ENCODE results near the gene FAM89A. TPM values are rescaled to one million over a fixed set of nuclear protein-coding genes. Genes with fewer than 3 reads are reported as not detected.
"Not testable (repeated sequence)": the region's sequence is repeated elsewhere in the genome, so short reads cannot be mapped to it uniquely, and the experiment has no call there.

FAM89A gene
- total and polyA plus RNA-seq, 2 of the 8 experiments (the other 6 are each of a cell fraction or from before 2014, with no cell fraction given) = 2.1 to 2.2 TPM

DNA sequence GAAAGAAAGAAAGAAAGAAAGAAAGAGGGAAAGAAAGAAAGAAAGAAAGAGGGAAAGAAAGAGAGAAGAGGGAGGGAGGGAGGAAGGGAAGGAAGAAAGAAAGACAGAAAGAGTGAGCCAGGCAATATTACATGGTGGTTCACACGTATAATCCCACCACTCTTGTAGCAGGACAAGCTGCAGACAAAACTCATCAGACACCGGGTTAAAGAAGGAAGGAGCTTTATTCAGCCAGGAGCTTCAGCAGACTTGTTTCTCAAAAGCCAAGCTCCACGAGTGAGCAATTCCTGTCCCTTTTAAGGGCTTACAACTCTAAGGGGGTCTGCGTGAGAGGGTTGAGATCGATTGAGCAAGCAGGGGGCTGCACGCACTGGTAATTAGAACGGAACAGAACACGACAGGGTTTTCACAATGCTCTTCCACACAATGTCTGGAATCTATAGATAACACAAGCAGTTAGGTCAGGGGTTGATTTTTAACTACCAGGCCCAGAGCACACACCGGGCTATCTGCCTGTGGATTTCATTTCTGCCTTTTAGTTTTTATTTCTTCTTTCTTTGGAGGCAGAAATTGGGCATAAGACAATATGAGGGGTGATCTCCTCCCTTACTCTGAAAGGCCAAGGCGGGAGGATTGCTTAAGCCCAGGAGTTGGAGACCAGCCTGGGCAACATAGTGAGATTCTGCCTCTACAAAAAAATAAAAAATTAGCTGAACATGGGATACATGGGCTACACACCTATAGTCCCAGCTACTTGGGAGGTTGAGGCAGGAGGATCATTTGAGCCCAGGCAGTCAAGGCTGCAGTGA lies 6.1 kb upstream of the FAM89A start:
- 79% methylated on average over 10 of the region's 10 CpGs; no CpG with 5 or more reads in 1 of the 2 experiments for WGBS, 2 experiments (ENCODE audit: extremely low coverage in 1 of 2, insufficient coverage in 1 of 2, insufficient read length in 1 of 2, insufficient replicate concordance in 2 of 2, low coverage in 1 of 2, low lambda C conversion rate in 2 of 2, missing lambda C conversion rate in 1 of 2)
- H3K14ac ChIP-seq (ENCODE audit: insufficient read length); H3K9me3 ChIP-seq (ENCODE audit: insufficient read depth in 2 of 2, low read depth in 1 of 2, low read length in 1 of 2); H2BK15ac ChIP-seq (ENCODE audit: low read length); H4K8ac ChIP-seq (ENCODE audit: extremely low read depth, insufficient read depth, low read length); H4K20me1 ChIP-seq (replicated peaks in 1 of 2; ENCODE audit: control insufficient read depth in 1 of 2, insufficient read depth in 2 of 2, low read length in 2 of 2); H2BK20ac ChIP-seq (ENCODE audit: low read length); H2BK120ac ChIP-seq (replicated peaks; ENCODE audit: low read depth, low read length); H2AFZ ChIP-seq (ENCODE audit: low read length); H3K18ac ChIP-seq (ENCODE audit: extremely low read depth, low read length); H4K5ac ChIP-seq (ENCODE audit: insufficient read length, low read depth, low read length); H3K9ac ChIP-seq (replicated peaks in 1 of 4; ENCODE audit: extremely low read depth in 1 of 4, low read depth in 3 of 4, low read length in 3 of 4); DNase-seq (ENCODE audit: low read depth in 1 of 2, low spot score in 2 of 2); H3K4ac ChIP-seq (replicated peaks; ENCODE audit: insufficient read length, low read depth, low read length); H3K4me3 ChIP-seq (ENCODE audit: extremely low read depth in 1 of 4, insufficient read depth in 2 of 4, low read depth in 3 of 4, low read length in 4 of 4); H2AK5ac ChIP-seq (ENCODE audit: low read depth, low read length); POLR2A ChIA-PET (ENCODE audit: partially characterized antibody); H3K23ac ChIP-seq (ENCODE audit: insufficient read length); H4K91ac ChIP-seq (replicated peaks; ENCODE audit: insufficient read length, low read length); H3K79me2 ChIP-seq (ENCODE audit: control insufficient read depth in 1 of 2, insufficient read depth in 2 of 2, low read length in 2 of 2); H3K36me3 ChIP-seq (ENCODE audit: control insufficient read depth in 2 of 4, insufficient read depth in 4 of 4, low read length in 3 of 4); H3K56ac ChIP-seq (replicated peaks; ENCODE audit: insufficient read length, low read depth, low read length); H3K27ac ChIP-seq (ENCODE audit: low read depth, low read length); H2BK5ac ChIP-seq (ENCODE audit: low read depth, low read length); H3K4me2 ChIP-seq (ENCODE audit: insufficient read depth in 1 of 2, low read depth in 2 of 2, low read length in 2 of 2); FAIRE-seq; H3K23me2 ChIP-seq (ENCODE audit: low read depth, low read length); H3K79me1 ChIP-seq (ENCODE audit: low read depth, low read length); H2BK12ac ChIP-seq (ENCODE audit: low read depth, low read length); H3K4me1 ChIP-seq (replicated peaks in 1 of 4; ENCODE audit: control insufficient read depth in 3 of 4, insufficient read depth in 4 of 4, low read length in 3 of 4): not testable (repeated sequence)
- peaks cover 15 to 38% (median 25%) of the 10 kb centered on the region in 4 experiments for H3K27me3 ChIP-seq (replicated peaks in 1 of 4; ENCODE audit: control insufficient read depth in 3 of 4, extremely low read depth in 1 of 4, insufficient read depth in 3 of 4, low read length in 3 of 4)
- CTCF ChIA-PET (ENCODE audit: partially characterized antibody) = interaction anchor here (0.6 to 1.7 kb wide), 3 partner anchors 26 to 200 kb away, joined by 3 to 6 read pairs (median 3); no protein-coding TSS in a partner anchor
